Ascending aorta (tissue), 2 donors: ENCODE measurements around the gene FILIP1L. TPM values are rescaled to one million over a fixed set of nuclear protein-coding genes. Genes with fewer than 3 reads are reported as not detected.
A peak's percentile ranks its signal among the peaks of the same experiment; 100 is the strongest.

Experiments
- DNase-seq, 2 donors: peaks; one replicate each; pipeline ENCODE4 v3.0.0-alpha.2; 2019; ENCODE audit warnings: low spot score in 2 of 2
- H3K27ac ChIP-seq, 2 donors: fragments of 200-600 bp; sonication (generic); one replicate each; pipeline ENCODE4 v1.5.1; 2016 to 2017; ENCODE audit warnings: mild to moderate bottlenecking in 1 of 2
- H3K27me3 ChIP-seq: fragments of 200-600 bp; sonication (generic); one replicate; pipeline ENCODE4 v1.5.1; 2017
- H3K36me3 ChIP-seq, 2 donors: fragments of 200-600 bp; sonication (generic); one replicate each; pipeline ENCODE4 v1.5.1; 2016
- H3K4me1 ChIP-seq, 2 donors: fragments of 200-600 bp; sonication (generic); one replicate each; pipeline ENCODE4 v1.5.1; 2016 to 2017; ENCODE audit warnings: mild to moderate bottlenecking in 1 of 2
- H3K4me3 ChIP-seq, 2 donors: fragments of 200-600 bp; sonication (generic); one replicate each; pipeline ENCODE4 v1.5.1; 2016 to 2017; ENCODE audit warnings: mild to moderate bottlenecking in 1 of 2
- H3K9me3 ChIP-seq, 2 donors: fragments of 200-600 bp; sonication (generic); one replicate each; pipeline ENCODE4 v1.5.1; 2016
- CTCF ChIP-seq, 3 experiments: fragments of 200-600 bp in 2 of 3; fragments of 450-650 bp in 1 of 3; sonication (generic) in 2 of 3; IDR thresholded peaks; one replicate each; pipeline ENCODE4 v1.5.1; 2016 to 2019; ENCODE audit warnings: antibody characterized with exemption in 3 of 3, mild to moderate bottlenecking in 1 of 3, moderate library complexity in 1 of 3
- intact Hi-C: fragments of 100-400 bp; cut with DNase I; formaldehyde crosslinking; loops from one replicate; pipeline ENCODE4 v1.15.1; 2023
- total RNA-seq: library from RNA; depleted of rRNA; stranded (reverse); fragments of >200 nt; gene quantifications from one replicate; pipeline ENCODE4 v1.1.0, GENCODE V29; 2016

The FILIP1L gene
- total RNA-seq, 1 donor from 2014 or later: 106 TPM

DNA sequence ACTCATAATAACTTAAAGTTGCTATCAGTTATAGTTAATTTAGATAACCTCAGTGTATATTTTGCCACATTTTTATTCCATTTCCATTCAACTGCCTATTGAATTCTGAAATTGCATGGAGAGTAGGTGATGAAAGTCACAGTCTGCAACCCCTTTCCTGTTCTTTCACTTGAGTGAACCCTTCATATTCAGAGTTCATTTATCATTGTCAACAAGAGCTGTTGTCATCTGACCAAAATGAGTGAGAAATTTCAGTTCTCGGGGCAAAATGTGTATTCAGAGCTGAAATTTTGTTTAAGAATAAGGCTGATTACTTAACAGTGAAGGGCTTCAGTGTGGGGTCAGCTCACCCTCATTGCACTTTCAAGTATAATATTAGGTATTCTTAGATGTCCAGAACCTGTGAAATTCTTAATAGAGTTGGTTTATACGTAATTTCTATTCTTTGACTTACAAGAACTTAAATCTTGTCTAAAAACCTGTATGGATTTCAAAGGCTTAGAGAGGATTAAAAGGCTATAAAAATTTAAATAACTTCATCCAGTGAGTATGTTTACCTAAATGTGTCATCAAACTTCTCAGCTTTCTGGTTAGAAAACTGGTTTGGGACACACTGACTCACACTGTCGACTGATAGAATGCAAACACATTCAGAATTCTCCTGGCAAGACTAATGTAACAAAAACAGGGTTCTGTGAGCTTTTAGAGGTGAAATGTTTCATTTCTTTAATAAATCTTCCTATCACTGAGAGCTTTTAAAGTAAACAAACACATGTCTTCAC lies 204.4 kb downstream of the FILIP1L start:
- H3K4me3 ChIP-seq: no peak overlapping the region
- no peak for TF ChIP-seq CTCF (IDR thresholded peaks at IDR 0.05)
- intact Hi-C loops: no loop called here
- H3K27ac ChIP-seq: peak overlapping the region in 1 of 2 donors; percentile 46
- DNase-seq: no peak
- H3K4me1 ChIP-seq: peaks cover 0 to 15% of the 10 kb centered on the region in 2 donors
- H3K9me3 ChIP-seq: no peaks in the 10 kb centered on the region
- H3K27me3 ChIP-seq: no peaks in the 10 kb centered on the region
- H3K36me3 ChIP-seq: no peaks in the 10 kb centered on the region

GRCh38 chr3:99907959-99908544 lies 206.2 kb downstream of the FILIP1L start:
- no peak overlapping the region for H3K27ac ChIP-seq
- intact Hi-C loops: no loop called here
- TF ChIP-seq CTCF (IDR thresholded peaks at IDR 0.05): no peak
- no peak overlapping the region for H3K4me3 ChIP-seq
- no peaks in the 10 kb centered on the region for H3K36me3 ChIP-seq
- no peaks in the 10 kb centered on the region for H3K9me3 ChIP-seq
- H3K27me3 ChIP-seq: no peaks in the 10 kb centered on the region
- no peak for DNase-seq
- H3K4me1 ChIP-seq: peaks cover 0 to 15% of the 10 kb centered on the region in 2 donors

DNA sequence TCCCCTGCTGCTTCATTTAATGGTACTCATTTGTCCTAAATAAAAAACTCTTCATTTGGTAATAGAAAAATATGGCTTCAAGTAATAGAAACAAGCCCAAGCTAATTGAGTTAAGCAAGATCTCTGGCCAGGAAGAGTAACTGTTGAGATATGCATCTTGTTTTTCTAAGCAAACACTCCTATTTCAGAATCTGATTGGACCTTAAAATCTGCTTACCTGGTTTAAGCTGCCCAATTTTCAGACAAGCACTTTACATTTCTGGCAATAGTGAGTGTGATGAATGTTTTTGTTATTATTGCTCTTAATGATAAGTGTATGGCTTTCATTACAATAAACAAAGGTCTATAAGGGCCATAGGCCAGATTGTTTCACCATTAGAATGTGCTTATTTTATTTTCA lies 210.4 kb downstream of the FILIP1L start:
- H3K4me3 ChIP-seq: no peak overlapping the region
- TF ChIP-seq CTCF (IDR thresholded peaks at IDR 0.05): no peak
- H3K27me3 ChIP-seq: no peaks in the 10 kb centered on the region
- no peaks in the 10 kb centered on the region for H3K9me3 ChIP-seq
- no peak overlapping the region for H3K27ac ChIP-seq
- DNase-seq: no peak
- H3K36me3 ChIP-seq: no peaks in the 10 kb centered on the region
- intact Hi-C loops: no loop called here
- H3K4me1 ChIP-seq: peaks cover 0 to 20% of the 10 kb centered on the region in 2 donors

GRCh38 chr3:99902091-99902490 lies 212.2 kb downstream of the FILIP1L start:
- no peak for DNase-seq
- Histone ChIP-seq H3K9me3 (no peaks in the 10 kb centered on the region), H3K27me3 (no peaks in the 10 kb centered on the region), H3K4me3 (no peak overlapping the region), H3K4me1 (peaks cover 0 to 26% of the 10 kb centered on the region in 2 donors), H3K27ac (no peak overlapping the region), H3K36me3 (no peaks in the 10 kb centered on the region)
- TF ChIP-seq CTCF (IDR thresholded peaks at IDR 0.05): no peak
- intact Hi-C loops: no loop called here

DNA sequence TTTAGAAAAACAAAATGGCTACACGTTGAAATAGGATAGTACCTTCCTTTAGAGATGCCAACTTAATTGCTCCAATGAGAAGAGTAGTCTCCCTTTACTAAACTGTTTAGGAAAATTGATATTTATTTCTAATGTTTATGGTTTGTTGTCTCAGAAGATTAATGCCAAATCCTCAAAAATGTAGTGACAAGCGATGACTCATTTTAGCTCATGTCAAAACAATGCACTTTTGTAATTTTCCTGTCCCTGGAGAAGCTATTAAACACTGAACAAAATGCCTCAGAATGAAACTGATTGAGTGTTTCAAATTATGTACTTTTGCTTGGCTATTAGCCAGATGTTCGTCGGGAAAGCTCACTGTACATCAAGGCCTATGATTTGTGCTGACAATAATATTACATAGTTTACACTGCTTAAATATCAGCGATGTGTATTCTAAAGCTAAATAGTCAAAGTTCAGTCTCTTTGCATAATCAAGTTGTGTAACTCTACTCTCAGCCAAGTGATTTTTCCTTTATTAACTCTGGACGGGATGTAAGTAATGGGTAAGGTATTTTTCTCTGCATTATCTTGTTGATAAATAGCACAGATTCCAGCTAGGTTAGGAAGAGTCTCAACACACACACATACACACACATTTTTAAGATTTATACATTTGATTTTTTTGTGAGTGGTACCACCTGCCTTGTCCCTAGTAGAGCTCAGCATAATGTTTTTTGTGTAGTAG lies 212.9 kb downstream of the FILIP1L start:
- Histone ChIP-seq H3K36me3 (no peaks in the 10 kb centered on the region), H3K27me3 (no peaks in the 10 kb centered on the region), H3K27ac (peak overlapping the region in 1 of 2 donors; percentile 2), H3K9me3 (no peaks in the 10 kb centered on the region), H3K4me1 (peaks cover 0 to 26% of the 10 kb centered on the region in 2 donors), H3K4me3 (peak overlapping the region in 1 of 2 donors; percentile 7)
- DNase-seq: no peak
- no peak for TF ChIP-seq CTCF (IDR thresholded peaks at IDR 0.05)
- intact Hi-C loops: no loop called here
